Activated gamma-delta T cell (primary cell): ENCODE data around the gene IPCEF1.
"Not testable (repeated sequence)": the region's sequence is repeated elsewhere in the genome, so short reads cannot be mapped to it uniquely, and the experiment has no call there.

Experiments
- DNase-seq: peaks from one replicate; lab custom pipeline; 2025; lab: John Stamatoyannopoulos, UW

Gene IPCEF1

GRCh38 chr6:154331750-154332149 is 24.9 kb downstream of the IPCEF1 start:
- DNase-seq: no peak

- no peak for DNase-seq
Observed at GRCh38 chr6:154329350-154330170, 27.0 kb downstream of the IPCEF1 start.

- not testable (repeated sequence) for DNase-seq
Observed at GRCh38 chr6:154327313-154327712, 29.3 kb downstream of the IPCEF1 start.

DNA sequence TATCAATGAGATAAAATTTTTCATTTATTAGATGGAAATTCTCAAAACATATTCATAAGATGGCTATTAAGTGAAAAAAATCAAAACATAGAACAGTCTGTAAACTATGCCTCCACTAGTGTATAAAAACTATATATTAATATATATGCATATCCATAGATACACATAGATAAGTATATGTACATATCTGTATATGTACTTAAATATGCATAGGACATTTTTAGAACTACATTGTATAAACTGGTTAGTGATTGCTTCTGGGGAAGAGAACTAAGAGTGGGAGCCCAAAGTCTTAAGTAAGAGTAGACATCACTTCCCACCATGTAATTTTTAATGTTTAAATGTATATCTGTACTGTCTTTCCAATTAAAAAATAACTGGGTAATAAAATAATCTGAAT is 31.5 kb downstream of the IPCEF1 start:
- no peak for DNase-seq

DNA sequence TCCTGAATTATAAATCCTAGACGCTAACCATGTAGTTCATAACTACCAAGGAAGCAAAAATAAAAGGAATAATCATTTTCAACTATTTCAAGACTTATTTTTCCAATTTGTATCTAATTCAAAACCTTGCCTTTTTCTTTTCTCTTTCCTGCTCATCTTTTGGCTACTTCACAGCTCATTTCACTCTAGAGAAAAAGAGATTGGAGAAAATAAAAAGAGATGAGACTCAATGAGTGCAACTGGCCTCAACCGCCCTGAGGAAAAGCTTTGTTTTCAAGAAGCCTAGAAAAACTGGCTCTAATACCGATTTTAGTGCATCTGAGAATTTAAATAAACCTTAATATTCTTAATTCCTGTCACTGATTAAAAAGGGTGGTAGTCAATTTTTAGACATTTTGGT is 36.4 kb downstream of the IPCEF1 start:
- no peak for DNase-seq

GRCh38 chr6:154319231-154319858 is 37.3 kb downstream of the IPCEF1 start:
- DNase-seq: no peak

DNA sequence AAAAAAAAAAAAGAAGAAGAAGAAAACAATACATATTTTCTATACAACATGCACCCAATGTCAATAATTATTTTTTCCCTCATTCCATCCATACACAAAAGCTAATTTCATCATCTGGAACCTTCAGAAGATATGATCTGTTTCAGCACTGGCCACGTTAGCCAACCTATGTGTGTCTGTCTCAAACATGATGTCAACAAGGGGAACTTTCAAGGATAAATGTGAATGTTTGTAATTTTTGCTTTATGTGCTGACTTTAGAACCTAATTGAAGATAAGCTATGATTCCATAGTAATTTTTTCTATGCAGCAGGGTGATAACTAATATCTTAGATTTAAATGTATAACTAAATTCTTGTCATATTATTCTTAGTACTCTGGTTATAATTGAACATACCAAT is 37.9 kb downstream of the IPCEF1 start:
- DNase-seq: no peak

- no peak for DNase-seq
Observed at GRCh38 chr6:154316131-154316530, 40.5 kb downstream of the IPCEF1 start.

DNA sequence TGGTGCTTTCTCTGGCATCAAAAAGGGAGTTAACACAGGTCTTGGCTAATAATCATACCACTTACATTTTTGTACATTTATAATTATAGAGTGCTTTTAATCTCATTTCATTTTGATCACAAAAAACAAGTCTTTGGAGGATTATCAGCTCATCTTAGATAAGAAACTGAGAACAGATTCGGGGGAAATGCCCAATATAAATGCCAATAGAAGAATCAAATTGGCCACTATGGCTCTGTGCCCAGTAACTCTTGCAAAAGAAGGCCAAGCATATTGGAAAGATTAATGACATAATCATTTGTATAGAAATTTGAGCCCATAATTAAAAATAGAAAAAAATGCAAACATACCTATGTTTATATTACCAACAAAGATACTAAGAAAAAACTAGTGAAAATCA is 42.5 kb downstream of the IPCEF1 start:
- no peak for DNase-seq

DNA sequence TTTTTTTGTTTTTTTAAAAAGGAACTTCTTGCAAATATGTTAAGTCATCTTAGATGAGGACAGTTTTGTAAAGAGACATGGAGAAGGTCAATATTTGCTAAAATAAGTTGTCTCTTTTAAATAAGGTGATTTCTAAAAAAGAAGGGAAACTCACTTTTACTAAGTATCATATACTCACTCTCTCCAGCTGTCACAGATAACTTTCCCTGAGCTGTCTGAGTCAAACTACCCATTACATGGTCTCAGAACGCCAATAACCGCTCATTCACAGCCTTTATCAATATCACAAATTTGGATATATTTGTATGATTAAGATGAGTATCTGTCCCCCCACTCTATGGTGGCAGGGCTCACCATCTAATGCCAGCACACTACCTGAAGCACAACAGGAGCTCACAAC is 47.6 kb downstream of the IPCEF1 start:
- DNase-seq: no peak

GRCh38 chr6:154307696-154308425 is 48.7 kb downstream of the IPCEF1 start:
- no peak for DNase-seq

DNA sequence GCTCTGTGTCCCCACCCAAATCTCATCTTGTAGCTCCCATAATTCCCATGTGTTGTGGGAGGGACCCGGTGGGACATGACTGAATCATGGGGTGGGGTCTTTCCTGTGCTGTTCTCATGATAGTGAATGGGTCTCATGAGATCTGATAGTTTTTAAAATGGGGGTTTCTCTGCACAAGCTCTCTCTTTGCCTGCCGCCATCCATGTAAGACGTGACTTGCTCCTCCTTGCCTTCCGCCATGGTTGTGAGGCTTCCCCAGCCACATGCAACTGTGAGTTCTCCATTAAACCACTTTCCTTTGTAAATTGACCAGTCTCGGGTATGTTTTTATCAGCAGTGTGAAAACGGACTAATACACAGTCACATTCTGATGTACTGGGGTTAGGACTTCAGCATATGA is 49.5 kb downstream of the IPCEF1 start:
- DNase-seq: not testable (repeated sequence)

- DNase-seq: no peak
Observed at GRCh38 chr6:154306696-154307095, 49.9 kb downstream of the IPCEF1 start.

- no peak for DNase-seq
Observed at GRCh38 chr6:154304191-154304590, 52.4 kb downstream of the IPCEF1 start.

- DNase-seq: not testable (repeated sequence)
Observed at GRCh38 chr6:154303642-154304041, 53.0 kb downstream of the IPCEF1 start.

GRCh38 chr6:154301839-154302752 is 54.5 kb downstream of the IPCEF1 start:
- no peak for DNase-seq

GRCh38 chr6:154301086-154301625 is 55.4 kb downstream of the IPCEF1 start:
- DNase-seq: no peak

- DNase-seq: no peak
Observed at GRCh38 chr6:154298297-154298696, 58.3 kb downstream of the IPCEF1 start.

DNA sequence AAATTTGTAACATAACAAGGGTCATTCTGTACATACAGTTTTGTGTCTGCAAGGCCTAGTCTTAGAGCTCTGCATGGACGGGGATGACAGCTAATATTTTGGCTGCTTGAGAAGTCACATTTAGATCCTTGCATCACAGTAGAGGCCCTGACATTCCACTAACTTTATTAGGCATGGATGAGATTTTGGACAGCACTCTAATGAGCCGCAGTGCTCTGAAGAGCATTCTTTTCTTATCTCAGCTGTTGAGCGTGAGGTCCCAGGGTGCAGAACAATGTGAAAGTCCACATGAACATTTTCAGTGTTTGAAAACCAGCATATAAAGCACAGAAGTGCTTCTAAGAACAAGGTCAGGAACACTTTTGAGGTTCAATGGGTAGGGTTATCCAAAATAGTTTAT is 58.9 kb downstream of the IPCEF1 start:
- no peak for DNase-seq

DNA sequence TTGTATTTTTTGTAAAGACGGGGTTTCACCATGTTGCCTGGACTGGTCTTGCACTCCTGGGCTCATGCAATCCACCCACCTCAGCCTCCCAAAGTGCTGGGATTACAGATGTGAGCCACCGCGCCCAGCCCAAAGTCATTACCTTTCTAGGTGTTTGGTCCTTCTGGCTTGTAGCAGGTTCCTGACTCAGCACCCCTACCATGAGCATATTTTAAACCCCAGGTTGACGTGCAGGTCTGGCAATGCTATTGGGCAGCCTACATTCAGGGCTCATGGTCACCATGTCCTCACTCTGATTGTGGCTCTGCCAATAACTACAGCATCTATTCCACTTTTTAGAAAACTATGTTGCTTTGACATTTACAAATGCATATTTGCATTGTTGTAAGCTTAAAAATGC is 59.4 kb downstream of the IPCEF1 start:
- no peak for DNase-seq

DNA sequence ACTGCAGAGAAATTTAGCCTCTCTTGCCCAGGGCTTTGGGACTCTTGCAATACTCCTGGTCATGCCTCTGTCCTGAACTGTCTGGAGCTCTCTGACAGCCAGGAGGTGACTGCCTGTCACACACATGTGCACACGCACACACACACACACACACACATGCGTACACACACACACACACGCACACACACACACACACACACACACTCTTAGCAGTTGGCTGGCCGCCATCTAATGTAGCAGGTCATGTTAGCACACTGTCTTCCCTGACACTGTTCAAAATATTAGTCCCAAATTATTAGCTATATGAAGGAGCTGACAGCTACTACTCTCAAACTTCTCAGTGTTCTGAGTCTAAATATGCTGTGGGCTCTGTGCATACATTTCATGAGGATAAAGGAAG is 60.9 kb downstream of the IPCEF1 start:
- no peak for DNase-seq
